NCI-H2171 (cell line): ENCODE data around the gene VPS35L.
A peak's percentile ranks its signal among the peaks of the same experiment; 100 is the strongest.

Experiments used
- DNase-seq: peaks from one replicate; lab custom pipeline; 2025; lab: John Stamatoyannopoulos, UW

VPS35L gene

GRCh38 chr16:19555186-19555937 is at the start of gene VPS35L:
Gene VPS35L, plus strand, starts transcription at chr16:19555703. Its CDS starts 27 bp downstream, at chr16:19555730.
- DNase-seq: peak; percentile 94

GRCh38 chr16:19506965-19507364 is 48.5 kb upstream of the VPS35L start:
- no peak for DNase-seq

- no peak for DNase-seq
Observed at GRCh38 chr16:19507867-19508266, 47.6 kb upstream of the VPS35L start.

GRCh38 chr16:19512297-19512696 is 43.2 kb upstream of the VPS35L start:
- no peak for DNase-seq

GRCh38 chr16:19513377-19514053 is 42.0 kb upstream of the VPS35L start:
- DNase-seq: no peak

GRCh38 chr16:19515757-19516156 is 39.7 kb upstream of the VPS35L start:
- no peak for DNase-seq

- DNase-seq: no peak
Observed at GRCh38 chr16:19517424-19518089, 37.9 kb upstream of the VPS35L start.

- no peak for DNase-seq
Observed at GRCh38 chr16:19518388-19518787, 37.1 kb upstream of the VPS35L start.

GRCh38 chr16:19520861-19521331 is 34.6 kb upstream of the VPS35L start:
- DNase-seq: no peak

GRCh38 chr16:19521471-19522396 is 33.8 kb upstream of the VPS35L start, which contains the start of gene GDE1:
Gene GDE1, minus strand, starts transcription at chr16:19522098. Its CDS starts 134 bp downstream, at chr16:19521964.
- peak; percentile 94 for DNase-seq

- DNase-seq: no peak
Observed at GRCh38 chr16:19522397-19522732, 33.1 kb upstream of the VPS35L start.

GRCh38 chr16:19522760-19523159 is 32.7 kb upstream of the VPS35L start:
- no peak for DNase-seq

- DNase-seq: no peak
Observed at GRCh38 chr16:19523184-19523558, 32.3 kb upstream of the VPS35L start.

- peak; percentile 94 for DNase-seq
Observed at GRCh38 chr16:19523559-19524355, 31.7 kb upstream of the VPS35L start, which contains the start of gene CCP110. Gene CCP110, plus strand, starts transcription at chr16:19523942. Its CDS starts 3,940 bp downstream, at chr16:19527882.

GRCh38 chr16:19524356-19524615 is 31.2 kb upstream of the VPS35L start:
- DNase-seq: no peak

- DNase-seq: no peak
Observed at GRCh38 chr16:19524616-19525384, 30.7 kb upstream of the VPS35L start.

GRCh38 chr16:19525385-19525723 is 30.1 kb upstream of the VPS35L start:
- DNase-seq: no peak

GRCh38 chr16:19527161-19527560 is 28.3 kb upstream of the VPS35L start:
- no peak for DNase-seq

- DNase-seq: no peak
Observed at GRCh38 chr16:19528666-19529065, 26.8 kb upstream of the VPS35L start.

- no peak for DNase-seq
Observed at GRCh38 chr16:19532601-19533000, 22.9 kb upstream of the VPS35L start.
